ENCODE results near the gene MTHFD2.
"Not testable (repeated sequence)": the region's sequence is repeated elsewhere in the genome, so short reads cannot be mapped to it uniquely, and the experiment has no call there.

Gene MTHFD2

DNA sequence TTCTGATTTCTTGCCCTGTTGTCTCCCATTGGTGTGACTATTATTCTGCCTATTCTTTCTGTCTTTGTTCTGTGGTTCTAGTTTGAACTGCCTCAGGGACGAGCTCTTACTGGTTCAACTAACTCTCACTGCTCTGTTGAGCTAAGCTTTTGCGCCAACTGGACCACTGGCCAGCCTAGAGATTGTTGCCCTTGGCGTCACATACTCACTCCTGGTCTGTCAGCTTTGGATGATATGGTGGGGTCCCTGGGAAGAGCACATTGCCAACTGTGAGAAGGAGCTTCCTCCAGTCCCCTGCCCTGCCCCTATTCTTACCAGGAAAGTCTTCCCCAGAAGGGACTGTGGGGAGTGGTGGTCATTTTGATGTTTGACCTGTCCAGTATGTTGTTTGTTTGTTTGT lies 6.0 kb downstream of the MTHFD2 start:
- no peak for DNase-seq (ENCODE audit: low read depth)

DNA sequence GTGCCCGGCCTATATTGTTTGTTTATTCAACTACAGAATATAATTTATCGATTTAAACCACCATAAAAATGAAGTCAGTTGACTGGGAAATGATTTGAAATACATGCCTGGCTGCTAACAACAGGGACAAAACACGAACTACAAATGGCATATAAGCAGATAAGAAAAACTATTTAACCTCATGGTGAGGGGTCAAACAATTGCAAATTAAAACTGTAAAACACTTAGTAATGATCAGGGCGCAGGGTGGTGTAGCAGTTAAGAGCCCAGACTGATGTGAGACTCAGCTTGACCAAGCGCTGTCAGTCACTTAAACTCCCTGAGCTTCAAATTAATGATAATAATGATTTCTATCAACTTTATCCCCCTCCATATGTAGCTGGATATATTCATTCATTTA lies 6.7 kb downstream of the MTHFD2 start:
- TF ChIP-seq, protein P1, sequence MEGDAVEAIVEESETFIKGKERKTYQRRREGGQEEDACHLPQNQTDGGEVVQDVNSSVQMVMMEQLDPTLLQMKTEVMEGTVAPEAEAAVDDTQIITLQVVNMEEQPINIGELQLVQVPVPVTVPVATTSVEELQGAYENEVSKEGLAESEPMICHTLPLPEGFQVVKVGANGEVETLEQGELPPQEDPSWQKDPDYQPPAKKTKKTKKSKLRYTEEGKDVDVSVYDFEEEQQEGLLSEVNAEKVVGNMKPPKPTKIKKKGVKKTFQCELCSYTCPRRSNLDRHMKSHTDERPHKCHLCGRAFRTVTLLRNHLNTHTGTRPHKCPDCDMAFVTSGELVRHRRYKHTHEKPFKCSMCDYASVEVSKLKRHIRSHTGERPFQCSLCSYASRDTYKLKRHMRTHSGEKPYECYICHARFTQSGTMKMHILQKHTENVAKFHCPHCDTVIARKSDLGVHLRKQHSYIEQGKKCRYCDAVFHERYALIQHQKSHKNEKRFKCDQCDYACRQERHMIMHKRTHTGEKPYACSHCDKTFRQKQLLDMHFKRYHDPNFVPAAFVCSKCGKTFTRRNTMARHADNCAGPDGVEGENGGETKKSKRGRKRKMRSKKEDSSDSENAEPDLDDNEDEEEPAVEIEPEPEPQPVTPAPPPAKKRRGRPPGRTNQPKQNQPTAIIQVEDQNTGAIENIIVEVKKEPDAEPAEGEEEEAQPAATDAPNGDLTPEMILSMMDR (IDR thresholded peaks at IDR 0.05; ENCODE audit: low read length, missing control alignments), result no peak
- DNase-seq (ENCODE audit: low read depth), result no peak
- no peak overlapping the region for H3K4me3 ChIP-seq (replicated peaks; ENCODE audit: low read depth, low read length)

More for the DNA sequence above, 6.0 kb downstream of the MTHFD2 start:
- TF ChIP-seq, protein P1 (IDR thresholded peaks at IDR 0.05; ENCODE audit: low read length, missing control alignments), result no peak
- no peak overlapping the region for H3K4me3 ChIP-seq (replicated peaks; ENCODE audit: low read depth, low read length)

DNA sequence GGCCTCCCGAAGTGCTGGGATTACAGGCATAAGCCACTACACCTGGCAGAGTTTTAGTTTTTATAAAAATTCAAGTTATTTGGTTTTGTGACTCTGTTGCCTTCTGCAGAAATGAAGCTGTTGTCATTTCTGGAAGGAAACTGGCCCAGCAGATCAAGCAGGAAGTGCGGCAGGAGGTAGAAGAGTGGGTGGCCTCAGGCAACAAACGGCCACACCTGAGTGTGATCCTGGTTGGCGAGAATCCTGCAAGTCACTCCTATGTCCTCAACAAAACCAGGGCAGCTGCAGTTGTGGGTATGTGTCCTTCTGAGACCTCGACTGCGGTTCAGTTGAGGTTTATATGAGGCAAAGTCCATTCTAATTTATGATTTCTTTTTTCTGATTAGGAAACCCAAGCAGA lies 7.2 kb downstream of the MTHFD2 start:
- TF ChIP-seq, protein P1 (IDR thresholded peaks at IDR 0.05; ENCODE audit: low read length, missing control alignments), result no peak
- no peak for DNase-seq (ENCODE audit: low read depth)
- no peak overlapping the region for H3K4me3 ChIP-seq (replicated peaks; ENCODE audit: low read depth, low read length)

DNA sequence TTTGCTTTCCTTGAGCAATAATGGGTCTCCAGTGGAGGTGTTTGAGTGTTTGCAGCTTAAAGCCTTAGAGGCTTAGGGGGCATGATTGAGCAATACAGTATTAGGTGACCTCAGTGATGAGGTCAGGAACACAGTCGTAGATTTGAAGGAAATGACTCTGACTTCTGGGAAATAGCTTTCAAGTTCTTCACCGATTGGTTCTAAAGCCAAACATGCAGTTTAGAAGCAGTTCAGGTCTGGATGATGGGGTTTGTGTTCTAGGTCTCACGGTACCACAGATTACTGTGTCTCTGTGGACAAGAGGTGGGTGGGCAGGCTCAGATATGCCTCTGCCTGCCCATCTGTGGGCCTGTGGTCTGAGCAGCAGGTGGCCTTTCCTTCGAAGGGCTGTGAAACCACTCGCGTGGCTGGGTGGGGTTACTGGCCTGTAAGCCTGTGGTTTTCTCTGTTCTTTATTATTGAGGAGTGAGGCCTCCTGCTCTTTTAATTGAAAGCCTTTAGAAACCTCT lies 7.8 kb downstream of the MTHFD2 start:
- DNase-seq (ENCODE audit: low read depth), result peak; percentile 84
- no peak overlapping the region for H3K4me3 ChIP-seq (replicated peaks; ENCODE audit: low read depth, low read length)
- TF ChIP-seq, protein P1 (IDR thresholded peaks at IDR 0.05; ENCODE audit: low read length, missing control alignments), result no peak

DNA sequence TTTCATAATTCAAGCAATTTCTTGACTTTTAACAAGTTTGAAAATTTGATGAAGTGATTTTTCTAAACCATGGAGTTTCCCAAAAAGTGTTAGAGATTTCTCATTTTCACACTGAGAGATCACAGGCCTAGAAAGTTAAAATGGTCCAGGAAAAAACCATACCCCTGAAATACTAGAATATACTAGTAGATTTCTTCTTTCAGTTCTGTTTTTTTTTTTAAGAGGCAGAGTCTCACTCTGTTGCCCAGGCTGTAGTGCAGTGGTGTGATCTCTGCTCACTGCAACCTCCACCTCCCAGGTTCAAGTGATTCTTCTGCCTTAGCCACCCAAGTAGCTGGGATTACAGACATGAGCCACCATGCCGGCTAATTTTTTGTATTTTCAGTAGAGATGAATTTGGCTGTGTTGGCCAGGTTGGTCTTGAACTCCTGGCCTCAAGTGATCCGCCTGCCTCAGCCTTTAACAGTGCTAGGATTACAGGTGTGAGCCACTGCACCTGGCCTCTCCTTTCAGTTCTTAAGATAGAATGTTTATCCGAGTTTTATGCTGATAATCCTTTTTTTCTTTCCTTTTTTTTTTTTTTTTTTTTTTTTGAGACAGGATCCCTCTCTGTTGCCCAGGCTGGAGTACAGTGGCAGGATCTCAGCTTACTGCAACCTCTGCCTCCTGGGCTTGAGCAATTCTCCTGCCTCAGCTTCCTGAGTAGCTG lies 14.4 kb downstream of the MTHFD2 start:
- TF ChIP-seq, protein P1 (IDR thresholded peaks at IDR 0.05; ENCODE audit: low read length, missing control alignments), result no peak
- DNase-seq (ENCODE audit: low read depth), result no peak
- no peak overlapping the region for H3K4me3 ChIP-seq (replicated peaks; ENCODE audit: low read depth, low read length)

DNA sequence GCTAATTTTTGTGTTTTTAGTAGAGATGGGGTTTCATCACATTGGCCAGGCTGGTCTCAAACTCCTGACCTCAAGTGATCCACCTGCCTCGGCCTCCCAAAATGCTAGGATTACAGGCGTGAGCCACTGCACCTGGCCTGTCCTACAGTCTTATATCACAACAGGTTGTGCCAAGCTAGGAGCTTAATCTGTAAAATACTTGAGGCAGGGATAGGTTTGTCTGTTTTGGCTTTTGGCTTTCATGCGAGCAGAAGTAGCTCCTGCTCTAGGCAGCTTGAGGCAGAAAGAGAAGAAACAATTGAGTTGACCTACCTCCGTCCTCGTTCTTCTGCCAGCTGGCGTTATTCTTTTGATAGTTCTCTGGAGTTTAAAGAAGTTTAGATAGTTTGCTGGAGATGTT lies 17.4 kb downstream of the MTHFD2 start:
- DNase-seq (ENCODE audit: low read depth); H3K4me3 ChIP-seq (replicated peaks; ENCODE audit: low read depth, low read length): not testable (repeated sequence)

DNA sequence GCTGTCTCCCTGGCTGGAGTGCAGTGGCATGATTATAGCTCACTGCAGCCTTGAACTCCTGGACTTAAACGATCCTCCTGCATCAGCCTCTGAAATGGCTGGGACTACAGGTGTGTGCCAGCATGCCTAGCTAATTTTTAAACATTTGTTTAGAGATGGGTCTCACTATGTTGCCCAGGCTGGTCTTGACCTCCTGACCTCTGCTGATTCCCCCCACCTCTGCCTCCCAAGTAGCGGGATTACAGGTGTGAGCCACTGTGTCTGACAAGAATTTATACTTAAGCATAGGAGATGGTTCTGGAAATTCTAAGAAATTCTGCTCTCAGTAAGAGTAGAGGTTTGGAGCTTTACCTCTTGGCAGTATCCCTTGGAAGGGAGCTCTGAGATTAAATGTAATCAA lies 18.2 kb downstream of the MTHFD2 start:
- no peak for DNase-seq (ENCODE audit: low read depth)
- TF ChIP-seq, protein P1 (IDR thresholded peaks at IDR 0.05; ENCODE audit: low read length, missing control alignments), result no peak
- H3K4me3 ChIP-seq (replicated peaks; ENCODE audit: low read depth, low read length), result no peak overlapping the region

Data from fibroblast of pulmonary artery (primary cell).